ENCODE results near the gene IFNL1.

DNA sequence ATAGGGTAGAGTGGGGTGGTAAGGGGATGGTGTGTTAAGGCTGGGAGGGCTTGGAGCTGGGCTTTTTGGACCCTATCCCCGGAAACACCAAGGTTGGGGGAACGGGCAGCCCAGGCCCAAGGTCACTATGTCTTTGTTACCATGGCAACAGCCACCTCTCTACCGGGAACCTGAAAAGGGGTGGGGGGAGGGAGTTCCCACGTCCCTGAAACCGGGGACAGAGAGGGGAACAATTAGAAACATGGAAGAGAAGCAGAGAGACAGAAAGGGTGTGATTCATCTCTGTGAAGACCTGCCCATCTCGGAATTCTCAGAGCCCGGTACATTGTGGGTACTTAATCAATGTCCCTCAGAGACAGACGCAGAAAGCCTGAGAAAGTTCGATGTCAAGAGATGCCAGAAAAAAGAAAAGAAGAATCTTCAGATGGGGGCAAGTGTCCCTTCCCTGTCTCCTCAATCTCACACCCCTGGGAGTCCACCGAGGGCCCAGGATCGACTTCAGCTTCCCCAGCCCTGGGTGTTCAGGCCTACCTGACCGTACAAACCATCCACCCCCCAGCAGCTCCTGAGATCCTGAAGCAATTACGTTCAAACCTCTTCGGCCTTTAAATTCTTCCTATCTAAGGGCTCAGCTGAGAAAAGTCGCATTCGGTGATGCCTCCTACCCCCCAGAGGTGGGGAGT, 31.3 kb downstream of the IFNL1 start:
- TF ChIP-seq, protein P1, sequence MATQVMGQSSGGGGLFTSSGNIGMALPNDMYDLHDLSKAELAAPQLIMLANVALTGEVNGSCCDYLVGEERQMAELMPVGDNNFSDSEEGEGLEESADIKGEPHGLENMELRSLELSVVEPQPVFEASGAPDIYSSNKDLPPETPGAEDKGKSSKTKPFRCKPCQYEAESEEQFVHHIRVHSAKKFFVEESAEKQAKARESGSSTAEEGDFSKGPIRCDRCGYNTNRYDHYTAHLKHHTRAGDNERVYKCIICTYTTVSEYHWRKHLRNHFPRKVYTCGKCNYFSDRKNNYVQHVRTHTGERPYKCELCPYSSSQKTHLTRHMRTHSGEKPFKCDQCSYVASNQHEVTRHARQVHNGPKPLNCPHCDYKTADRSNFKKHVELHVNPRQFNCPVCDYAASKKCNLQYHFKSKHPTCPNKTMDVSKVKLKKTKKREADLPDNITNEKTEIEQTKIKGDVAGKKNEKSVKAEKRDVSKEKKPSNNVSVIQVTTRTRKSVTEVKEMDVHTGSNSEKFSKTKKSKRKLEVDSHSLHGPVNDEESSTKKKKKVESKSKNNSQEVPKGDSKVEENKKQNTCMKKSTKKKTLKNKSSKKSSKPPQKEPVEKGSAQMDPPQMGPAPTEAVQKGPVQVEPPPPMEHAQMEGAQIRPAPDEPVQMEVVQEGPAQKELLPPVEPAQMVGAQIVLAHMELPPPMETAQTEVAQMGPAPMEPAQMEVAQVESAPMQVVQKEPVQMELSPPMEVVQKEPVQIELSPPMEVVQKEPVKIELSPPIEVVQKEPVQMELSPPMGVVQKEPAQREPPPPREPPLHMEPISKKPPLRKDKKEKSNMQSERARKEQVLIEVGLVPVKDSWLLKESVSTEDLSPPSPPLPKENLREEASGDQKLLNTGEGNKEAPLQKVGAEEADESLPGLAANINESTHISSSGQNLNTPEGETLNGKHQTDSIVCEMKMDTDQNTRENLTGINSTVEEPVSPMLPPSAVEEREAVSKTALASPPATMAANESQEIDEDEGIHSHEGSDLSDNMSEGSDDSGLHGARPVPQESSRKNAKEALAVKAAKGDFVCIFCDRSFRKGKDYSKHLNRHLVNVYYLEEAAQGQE (IDR thresholded peaks at IDR 0.05; ENCODE audit: borderline replicate concordance), result no peak
- no peak for TF ChIP-seq EP300 (conservative IDR thresholded peaks at IDR 0.05; ENCODE audit: poor library complexity, severe bottlenecking)
- TF ChIP-seq TAF1 (IDR thresholded peaks at IDR 0.05; ENCODE audit: low read depth), result no peak
- TF ChIP-seq, protein P2, sequence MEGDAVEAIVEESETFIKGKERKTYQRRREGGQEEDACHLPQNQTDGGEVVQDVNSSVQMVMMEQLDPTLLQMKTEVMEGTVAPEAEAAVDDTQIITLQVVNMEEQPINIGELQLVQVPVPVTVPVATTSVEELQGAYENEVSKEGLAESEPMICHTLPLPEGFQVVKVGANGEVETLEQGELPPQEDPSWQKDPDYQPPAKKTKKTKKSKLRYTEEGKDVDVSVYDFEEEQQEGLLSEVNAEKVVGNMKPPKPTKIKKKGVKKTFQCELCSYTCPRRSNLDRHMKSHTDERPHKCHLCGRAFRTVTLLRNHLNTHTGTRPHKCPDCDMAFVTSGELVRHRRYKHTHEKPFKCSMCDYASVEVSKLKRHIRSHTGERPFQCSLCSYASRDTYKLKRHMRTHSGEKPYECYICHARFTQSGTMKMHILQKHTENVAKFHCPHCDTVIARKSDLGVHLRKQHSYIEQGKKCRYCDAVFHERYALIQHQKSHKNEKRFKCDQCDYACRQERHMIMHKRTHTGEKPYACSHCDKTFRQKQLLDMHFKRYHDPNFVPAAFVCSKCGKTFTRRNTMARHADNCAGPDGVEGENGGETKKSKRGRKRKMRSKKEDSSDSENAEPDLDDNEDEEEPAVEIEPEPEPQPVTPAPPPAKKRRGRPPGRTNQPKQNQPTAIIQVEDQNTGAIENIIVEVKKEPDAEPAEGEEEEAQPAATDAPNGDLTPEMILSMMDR (IDR thresholded peaks at IDR 0.05; ENCODE audit: poor library complexity, severe bottlenecking), result no peak
